GM18907 (cell line): ENCODE results near the gene EYA2.
A peak's percentile ranks its signal among the peaks of the same experiment; 100 is the strongest.
"Not testable (repeated sequence)": the region's sequence is repeated elsewhere in the genome, so short reads cannot be mapped to it uniquely, and the experiment has no call there.

Experiments used
- ATAC-seq: cut with Tn5 transposase; IDR thresholded peaks from one replicate; pipeline ENCODE4 v1.9.1; 2021; ENCODE audit warnings: mild to moderate bottlenecking, moderate library complexity; ENCODE audit not compliant: unreplicated experiment

EYA2 gene

GRCh38 chr20:47196091-47197081 is 301.7 kb downstream of the EYA2 start:
- ATAC-seq = peak; percentile 71

GRCh38 chr20:47198254-47198671 is 303.6 kb downstream of the EYA2 start:
- no peak for ATAC-seq

GRCh38 chr20:47198996-47199552 is 304.4 kb downstream of the EYA2 start:
- ATAC-seq = no peak

GRCh38 chr20:47201074-47201730 is 306.6 kb downstream of the EYA2 start:
- no peak for ATAC-seq

- ATAC-seq = no peak
Observed at GRCh38 chr20:47202733-47203667, 308.4 kb downstream of the EYA2 start.

- no peak for ATAC-seq
Observed at GRCh38 chr20:47204008-47204849, 309.6 kb downstream of the EYA2 start.

GRCh38 chr20:47204850-47205122 is 310.1 kb downstream of the EYA2 start:
- ATAC-seq = not testable (repeated sequence)

GRCh38 chr20:47205577-47206123 is 311.0 kb downstream of the EYA2 start:
- no peak for ATAC-seq

GRCh38 chr20:47206552-47206951 is 311.9 kb downstream of the EYA2 start:
- ATAC-seq = not testable (repeated sequence)

- ATAC-seq = no peak
Observed at GRCh38 chr20:47206962-47207641, 312.5 kb downstream of the EYA2 start.

- ATAC-seq = no peak
Observed at GRCh38 chr20:47208534-47209174, 314.0 kb downstream of the EYA2 start.

- ATAC-seq = no peak
Observed at GRCh38 chr20:47209982-47210381, 315.3 kb downstream of the EYA2 start.

- no peak for ATAC-seq
Observed at GRCh38 chr20:47210470-47210869, 315.8 kb downstream of the EYA2 start.

GRCh38 chr20:47211036-47211435 is 316.4 kb downstream of the EYA2 start:
- ATAC-seq = no peak

- ATAC-seq = no peak
Observed at GRCh38 chr20:47212606-47213207, 318.1 kb downstream of the EYA2 start.

- ATAC-seq = no peak
Observed at GRCh38 chr20:47213966-47214365, 319.3 kb downstream of the EYA2 start.

- no peak for ATAC-seq
Observed at GRCh38 chr20:47215653-47216397, 321.2 kb downstream of the EYA2 start.
